Neuronal stem cell (in vitro differentiated cells): ENCODE measurements around the gene ANKS1B. TPM values are rescaled to one million over a fixed set of nuclear protein-coding genes. Genes with fewer than 3 reads are reported as not detected.

Source experiments
- DNase-seq: peaks from one replicate; pipeline ENCODE4 v3.0.0-alpha.2; 2013; ENCODE audit warnings: low spot score
- H2AFZ ChIP-seq: one replicate; pipeline ENCODE4 v1.6.1; 2013; ENCODE audit warnings: mild to moderate bottlenecking, low read length, inconsistent platforms
- H2AK5ac ChIP-seq: 2 replicates; pipeline ENCODE4 v1.6.1; 2013; ENCODE audit warnings: low read depth, mild to moderate bottlenecking, inconsistent platforms, low read length, moderate library complexity, mixed read lengths
- H2BK120ac ChIP-seq: 2 replicates; pipeline ENCODE4 v1.6.1; 2013; ENCODE audit warnings: low read depth, mild to moderate bottlenecking, inconsistent platforms, low read length, moderate library complexity, mixed read lengths
- H2BK12ac ChIP-seq: one replicate; pipeline ENCODE4 v1.6.1; 2013; ENCODE audit warnings: low read length, inconsistent platforms
- H2BK15ac ChIP-seq: 2 replicates; pipeline ENCODE4 v1.6.1; 2013; ENCODE audit warnings: mild to moderate bottlenecking, low read length, inconsistent platforms, mixed read lengths
- H2BK5ac ChIP-seq: one replicate; pipeline ENCODE4 v1.6.1; 2013; ENCODE audit warnings: inconsistent platforms, mild to moderate bottlenecking, low read length, moderate library complexity
- H3K14ac ChIP-seq: one replicate; pipeline ENCODE4 v1.6.1; 2013; ENCODE audit warnings: low read length, inconsistent platforms
- H3K18ac ChIP-seq: 2 replicates; pipeline ENCODE4 v1.6.1; 2013; ENCODE audit warnings: low read length, inconsistent platforms
- H3K23ac ChIP-seq: 2 replicates; pipeline ENCODE4 v1.6.1; 2013; ENCODE audit warnings: low read depth, mild to moderate bottlenecking, mixed read lengths, low read length, inconsistent platforms; ENCODE audit not compliant: poor library complexity
- H3K27ac ChIP-seq: replicated peaks from 3 replicates; pipeline ENCODE4 v1.5.1; 2013; ENCODE audit warnings: low read length, inconsistent platforms
- H3K27me3 ChIP-seq, 3 experiments: 2 replicates each; pipeline ENCODE4 v1.6.1; 2013; ENCODE audit warnings: low read length in 3 of 3, mild to moderate bottlenecking in 2 of 3, inconsistent platforms in 1 of 3, low read depth in 1 of 3, mixed read lengths in 1 of 3, moderate library complexity in 1 of 3; ENCODE audit not compliant: control insufficient read depth in 3 of 3, insufficient read depth in 3 of 3
- H3K36me3 ChIP-seq, 2 donors: replicated peaks in 1 of 2; 2 replicates each; pipeline ENCODE4 v1.6.1; 2013; ENCODE audit warnings: low read length in 2 of 2; ENCODE audit not compliant: control insufficient read depth in 2 of 2, insufficient read depth in 2 of 2
- H3K4ac ChIP-seq: 2 replicates; pipeline ENCODE4 v1.6.1; 2013; ENCODE audit warnings: inconsistent platforms, mild to moderate bottlenecking, low read length, moderate library complexity
- H3K4me1 ChIP-seq, 2 donors: 1 replicate in 1 of 2; 2 replicates in 1 of 2; pipeline ENCODE4 v1.6.1; 2013; ENCODE audit warnings: low read length in 2 of 2, low read depth in 1 of 2; ENCODE audit not compliant: control insufficient read depth in 2 of 2, insufficient read depth in 1 of 2
- H3K4me2 ChIP-seq: one replicate; pipeline ENCODE4 v1.6.1; 2013; ENCODE audit warnings: mild to moderate bottlenecking, low read length, inconsistent platforms; ENCODE audit not compliant: insufficient read depth, poor library complexity, severe bottlenecking
- H3K4me3 ChIP-seq, 2 donors: 2 replicates each; pipeline ENCODE4 v1.5.1; 2013; ENCODE audit warnings: low read length in 2 of 2, mild to moderate bottlenecking in 2 of 2, inconsistent platforms in 1 of 2, moderate library complexity in 1 of 2
- H3K79me1 ChIP-seq: one replicate; pipeline ENCODE4 v1.6.1; 2013; ENCODE audit warnings: low read depth, mild to moderate bottlenecking, inconsistent platforms, low read length, moderate library complexity
- H3K9ac ChIP-seq: one replicate; pipeline ENCODE4 v1.6.1; 2013; ENCODE audit warnings: mild to moderate bottlenecking, low read depth, low read length, inconsistent platforms; ENCODE audit not compliant: poor library complexity
- H3K9me3 ChIP-seq, 2 donors: replicated peaks in 1 of 2; 2 replicates each; pipeline versions ENCODE3 to v1.6.1; 2013; ENCODE audit warnings: low read length in 2 of 2, mild to moderate bottlenecking in 2 of 2, inconsistent platforms in 1 of 2, low read depth in 1 of 2, mixed read lengths in 1 of 2, moderate library complexity in 1 of 2; ENCODE audit not compliant: control insufficient read depth in 2 of 2, insufficient read depth in 1 of 2
- H4K8ac ChIP-seq: one replicate; pipeline ENCODE4 v1.6.1; 2013; ENCODE audit warnings: low read depth, mild to moderate bottlenecking, inconsistent platforms, low read length, moderate library complexity
- H4K91ac ChIP-seq: one replicate; pipeline ENCODE4 v1.6.1; 2013; ENCODE audit warnings: low read length, low read depth, mild to moderate bottlenecking, inconsistent platforms; ENCODE audit not compliant: poor library complexity
- WGBS, 2 donors: extraction: QIAGEN DNeasy Blood & Tissue Kit; methylation state at CpG; one replicate each; pipeline ENCODE4 v1.1.7; 2013; ENCODE audit warnings: missing lambda C conversion rate in 2 of 2, mixed read lengths in 1 of 2; ENCODE audit not compliant: insufficient read length in 2 of 2, insufficient replicate concordance in 1 of 2; ENCODE audit errors: extremely low coverage in 2 of 2; 5-methylcytosine and 5-hydroxymethylcytosine counted together
- small RNA-seq: library from polyadenylated mRNA; stranded (forward); fragments of <200 nt; extraction: miRNeasy Mini kit (QIAGEN cat#:217004); gene quantifications from one replicate; pipeline ENCODE3, GENCODE V24; 2013; ENCODE audit not compliant: insufficient read depth

Gene ANKS1B

GRCh38 chr12:98691351-98691750, 1293.4 kb downstream of the ANKS1B start:
- H2BK120ac ChIP-seq, result no peak overlapping the region
- H3K4me3 ChIP-seq, result no peak overlapping the region
- peaks cover 5 to 95% of the 10 kb centered on the region in 2 donors for H3K36me3 ChIP-seq
- no peak overlapping the region for H2BK12ac ChIP-seq
- no peak for DNase-seq
- H3K27me3 ChIP-seq, result no peaks in the 10 kb centered on the region
- no peak overlapping the region for H3K23ac ChIP-seq
- no peak overlapping the region for H2AFZ ChIP-seq
- H3K14ac ChIP-seq, result no peak overlapping the region
- H3K4ac ChIP-seq, result no peak overlapping the region
- no peak overlapping the region for H3K18ac ChIP-seq
- no peaks in the 10 kb centered on the region for H3K9me3 ChIP-seq
- no peak overlapping the region for H2BK15ac ChIP-seq
- no peak overlapping the region for H3K9ac ChIP-seq
- peaks cover 0 to 5% of the 10 kb centered on the region in 2 donors for H3K4me1 ChIP-seq
- H3K4me2 ChIP-seq, result no peak overlapping the region
- H4K8ac ChIP-seq, result no peak overlapping the region
- H3K79me1 ChIP-seq, result no peaks in the 10 kb centered on the region
- no peak overlapping the region for H2AK5ac ChIP-seq
- H2BK5ac ChIP-seq, result no peak overlapping the region
- no peak overlapping the region for H4K91ac ChIP-seq
- no peak overlapping the region for H3K27ac ChIP-seq

GRCh38 chr12:98686603-98687002, 1298.1 kb downstream of the ANKS1B start:
- no peak overlapping the region for H3K14ac ChIP-seq
- no peak overlapping the region for H3K4me3 ChIP-seq
- peaks cover 11 to 97% of the 10 kb centered on the region in 2 donors for H3K36me3 ChIP-seq
- no peak overlapping the region for H2AK5ac ChIP-seq
- H3K4ac ChIP-seq, result no peak overlapping the region
- no peak overlapping the region for H3K9ac ChIP-seq
- H3K27ac ChIP-seq, result no peak overlapping the region
- no peak overlapping the region for H3K23ac ChIP-seq
- H3K9me3 ChIP-seq, result no peaks in the 10 kb centered on the region
- H3K27me3 ChIP-seq, result no peaks in the 10 kb centered on the region
- no peak for DNase-seq
- no CpG with 5 or more reads among the region's 2 CpGs for WGBS, 2 donors
- H3K4me1 ChIP-seq, result no peaks in the 10 kb centered on the region
- H3K18ac ChIP-seq, result no peak overlapping the region
- no peak overlapping the region for H2BK5ac ChIP-seq
- no peaks in the 10 kb centered on the region for H3K79me1 ChIP-seq
- H2BK12ac ChIP-seq, result no peak overlapping the region
- H2BK120ac ChIP-seq, result no peak overlapping the region
- H2BK15ac ChIP-seq, result no peak overlapping the region
- no peak overlapping the region for H3K4me2 ChIP-seq
- H2AFZ ChIP-seq, result no peak overlapping the region
- H4K8ac ChIP-seq, result no peak overlapping the region
- no peak overlapping the region for H4K91ac ChIP-seq

Small RNA genes lying within 50 kb of the gene (small RNA-seq; reads per million reads assigned to genes)
- gene RNA5SP366, result not detected
